HCEC 1CT (cell line): ENCODE results near the gene PIH1D1.

Experiments used
- DNase-seq: peaks from one replicate; pipeline ENCODE4 v3.0.0-alpha.2; 2017

The PIH1D1 gene

GRCh38 chr19:49451430-49452181, at the start of gene PIH1D1:
PIH1D1 (minus strand) TSS chr19:49451814; CDS start chr19:49451574, 240 bp downstream.
- peak; percentile 100 for DNase-seq

- no peak for DNase-seq
These were observed 47.5 kb upstream of the PIH1D1 start for GRCh38 chr19:49499030-49499670.

DNA sequence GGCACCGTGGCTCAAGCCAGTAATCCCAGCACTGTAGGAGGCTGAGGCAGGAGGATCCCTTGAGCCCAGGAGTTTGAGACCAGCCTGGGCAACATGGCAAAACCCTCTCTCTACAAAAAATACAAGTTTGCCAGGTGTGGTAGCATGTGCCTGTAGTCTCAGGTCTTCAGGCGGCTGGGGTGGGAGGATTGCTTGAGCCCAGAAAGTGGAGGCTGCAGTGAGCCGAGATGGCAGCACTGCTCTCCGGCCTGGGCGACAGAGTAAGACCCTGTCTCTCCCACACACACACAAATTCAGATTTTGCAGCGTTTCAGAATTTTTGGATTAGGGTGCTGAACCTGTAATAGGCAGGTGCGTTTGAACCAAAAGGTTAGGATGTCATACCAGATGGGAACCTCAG, 46.9 kb upstream of the PIH1D1 start:
- DNase-seq, result no peak

DNA sequence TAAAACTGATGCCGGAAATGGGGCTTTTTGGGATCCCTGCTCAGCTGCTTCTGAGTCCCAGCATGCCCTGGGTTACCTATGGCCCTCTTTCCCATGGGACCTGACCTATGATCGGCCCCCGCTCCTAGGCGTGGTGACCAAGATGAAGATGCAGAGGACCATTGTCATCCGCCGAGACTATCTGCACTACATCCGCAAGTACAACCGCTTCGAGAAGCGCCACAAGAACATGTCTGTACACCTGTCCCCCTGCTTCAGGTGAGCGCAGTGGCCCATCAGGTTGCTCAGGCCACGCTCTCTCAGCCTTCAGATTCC, 46.1 kb upstream of the PIH1D1 start:
- DNase-seq, result no peak

DNA sequence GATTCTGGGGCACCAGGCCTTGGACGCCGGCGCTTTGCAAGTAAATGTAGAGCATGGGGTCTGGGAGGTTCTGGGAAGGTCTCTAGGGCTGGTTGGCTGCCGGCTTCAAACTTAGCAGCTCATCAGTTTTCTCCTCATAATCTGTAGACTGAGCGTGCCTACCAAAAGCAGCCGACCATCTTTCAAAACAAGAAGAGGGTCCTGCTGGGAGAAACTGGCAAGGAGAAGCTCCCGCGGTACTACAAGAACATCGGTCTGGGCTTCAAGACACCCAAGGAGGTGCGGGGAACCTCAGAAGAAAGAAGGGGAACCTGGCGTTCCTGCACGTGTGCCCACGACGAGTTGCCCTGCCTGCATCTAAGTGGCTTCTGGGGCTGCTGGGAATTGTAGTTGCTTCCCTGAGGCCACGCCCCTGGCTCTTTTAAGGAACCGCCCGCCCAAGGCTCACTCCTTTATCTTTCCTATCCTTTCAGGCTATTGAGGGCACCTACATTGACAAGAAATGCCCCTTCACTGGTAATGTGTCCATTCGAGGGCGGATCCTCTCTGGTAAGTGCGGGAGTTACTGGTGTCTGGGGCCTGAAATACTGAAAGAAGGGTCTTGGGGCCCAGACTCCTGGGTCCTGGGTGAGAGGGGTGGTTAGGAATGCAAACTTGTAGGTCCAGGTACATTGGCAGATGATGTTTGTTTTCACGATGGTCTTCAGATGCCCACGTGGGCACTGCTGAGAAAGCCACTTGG, 45.6 kb upstream of the PIH1D1 start:
- peak; percentile 51 for DNase-seq

DNA sequence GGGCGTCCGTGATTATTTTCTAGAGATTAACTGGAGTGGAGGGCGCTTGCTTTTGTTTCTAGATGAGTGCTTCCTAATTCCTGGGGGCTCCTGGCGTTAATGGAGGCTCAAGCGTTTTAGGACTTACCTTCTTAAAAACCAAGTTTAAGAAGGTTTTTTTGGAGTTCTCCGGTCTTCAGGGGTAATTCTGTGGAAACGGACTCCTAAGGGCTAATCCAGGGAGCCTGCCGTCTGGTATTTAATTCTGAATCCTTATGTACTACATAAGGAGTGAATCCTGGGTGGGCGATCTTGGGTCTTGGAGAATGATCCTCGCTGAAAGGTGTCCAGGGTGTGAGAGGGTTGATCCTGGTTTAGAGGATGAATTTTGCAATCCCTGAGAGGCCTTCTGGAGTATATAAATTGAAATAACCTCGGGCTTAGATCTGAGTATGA, 45.0 kb upstream of the PIH1D1 start:
- no peak for DNase-seq

DNA sequence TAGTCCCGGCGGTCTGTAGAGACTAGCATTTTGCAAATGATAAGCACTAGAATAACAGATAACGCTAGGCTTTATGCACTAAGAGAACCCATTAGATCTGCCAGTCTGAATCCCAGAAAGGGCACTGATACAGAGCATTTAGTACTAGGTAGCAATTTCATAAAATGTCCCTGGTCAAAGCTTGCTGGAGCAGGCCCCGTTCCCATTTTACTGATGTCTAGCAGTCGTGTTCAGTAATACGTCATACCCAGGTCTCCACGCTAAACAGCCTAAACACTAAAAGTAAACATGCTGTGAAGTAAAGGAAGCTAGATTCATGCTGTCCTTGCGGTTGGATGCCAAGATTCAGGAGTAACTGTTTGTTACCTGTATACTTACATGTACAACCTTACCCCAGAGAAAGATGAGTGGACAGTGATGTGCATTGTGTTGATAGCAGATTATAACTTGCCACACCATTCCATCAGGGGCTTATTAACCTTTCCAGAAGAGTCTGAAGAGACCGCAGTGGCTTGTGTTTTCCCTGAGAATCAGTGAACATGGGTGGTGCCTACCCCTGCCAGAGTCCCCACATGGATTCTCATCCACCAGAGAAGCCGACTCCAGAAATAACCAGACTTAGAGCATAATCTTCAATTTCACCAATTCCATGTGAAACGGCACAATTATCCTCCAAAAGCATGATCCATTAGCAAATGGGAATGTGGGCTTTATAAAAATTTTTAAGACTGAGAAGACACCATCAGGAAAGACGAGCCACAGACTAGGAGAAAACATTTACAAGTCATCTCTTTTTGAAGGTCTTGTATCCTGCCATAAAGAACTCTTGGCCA, 41.2 kb upstream of the PIH1D1 start:
- peak; percentile 32 for DNase-seq

DNA sequence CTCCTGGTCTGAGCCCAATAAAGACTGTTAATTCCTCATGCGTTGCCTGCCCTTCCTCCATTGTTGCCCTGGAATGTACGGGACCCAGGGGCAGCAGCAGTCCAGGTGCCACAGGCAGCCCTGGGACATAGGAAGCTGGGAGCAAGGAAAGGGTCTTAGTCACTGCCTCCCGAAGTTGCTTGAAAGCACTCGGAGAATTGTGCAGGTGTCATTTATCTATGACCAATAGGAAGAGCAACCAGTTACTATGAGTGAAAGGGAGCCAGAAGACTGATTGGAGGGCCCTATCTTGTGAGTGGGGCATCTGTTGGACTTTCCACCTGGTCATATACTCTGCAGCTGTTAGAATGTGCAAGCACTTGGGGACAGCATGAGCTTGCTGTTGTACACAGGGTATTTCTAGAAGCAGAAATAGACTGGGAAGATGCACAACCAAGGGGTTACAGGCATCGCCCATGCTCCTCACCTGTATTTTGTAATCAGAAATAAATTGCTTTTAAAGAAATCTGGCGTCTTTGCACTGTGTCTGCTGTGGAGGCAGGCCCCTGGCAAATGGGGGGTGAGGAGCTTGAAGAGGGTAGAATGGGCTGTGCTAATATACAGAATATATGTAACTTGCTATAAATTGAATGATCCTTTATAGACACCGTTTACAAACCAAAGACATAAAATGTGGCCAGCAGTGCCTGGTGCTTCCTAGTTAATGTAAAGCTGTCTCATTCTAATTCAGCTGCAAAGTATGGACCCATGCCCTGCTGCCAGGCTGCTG, 40.4 kb upstream of the PIH1D1 start:
- DNase-seq, result no peak

DNA sequence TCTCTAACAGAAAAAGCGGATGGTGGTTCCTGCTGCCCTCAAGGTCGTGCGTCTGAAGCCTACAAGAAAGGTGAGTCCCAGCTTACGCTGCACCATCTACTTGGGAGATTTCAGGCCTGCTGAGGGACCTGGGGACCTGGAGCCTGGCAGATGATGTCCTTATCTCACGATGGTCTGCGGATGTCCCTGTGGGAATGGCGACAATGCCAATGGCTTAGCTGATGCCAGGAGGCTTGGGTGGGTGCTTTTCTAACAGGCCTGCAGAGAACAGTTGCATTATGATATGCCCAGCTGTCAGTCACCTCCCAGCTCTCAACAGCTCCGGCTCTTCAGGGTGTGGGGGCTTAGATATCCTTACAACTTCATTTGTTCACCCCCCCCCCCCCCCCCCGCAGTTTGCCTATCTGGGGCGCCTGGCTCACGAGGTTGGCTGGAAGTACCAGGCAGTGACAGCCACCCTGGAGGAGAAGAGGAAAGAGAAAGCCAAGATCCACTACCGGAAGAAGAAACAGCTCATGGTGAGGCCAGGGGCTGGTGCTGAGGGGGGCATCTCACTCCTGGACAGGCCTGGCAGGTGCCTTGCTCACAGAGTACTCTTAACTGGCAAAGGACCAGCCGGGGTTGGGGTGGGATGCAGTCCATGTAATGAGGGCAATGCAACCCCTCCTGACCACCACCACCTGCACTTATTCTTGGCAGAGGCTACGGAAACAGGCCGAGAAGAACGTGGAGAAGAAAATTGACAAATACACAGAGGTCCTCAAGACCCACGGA, 39.6 kb upstream of the PIH1D1 start:
- DNase-seq, result no peak

- no peak for DNase-seq
These were observed 38.8 kb upstream of the PIH1D1 start for GRCh38 chr19:49490287-49491029.

DNA sequence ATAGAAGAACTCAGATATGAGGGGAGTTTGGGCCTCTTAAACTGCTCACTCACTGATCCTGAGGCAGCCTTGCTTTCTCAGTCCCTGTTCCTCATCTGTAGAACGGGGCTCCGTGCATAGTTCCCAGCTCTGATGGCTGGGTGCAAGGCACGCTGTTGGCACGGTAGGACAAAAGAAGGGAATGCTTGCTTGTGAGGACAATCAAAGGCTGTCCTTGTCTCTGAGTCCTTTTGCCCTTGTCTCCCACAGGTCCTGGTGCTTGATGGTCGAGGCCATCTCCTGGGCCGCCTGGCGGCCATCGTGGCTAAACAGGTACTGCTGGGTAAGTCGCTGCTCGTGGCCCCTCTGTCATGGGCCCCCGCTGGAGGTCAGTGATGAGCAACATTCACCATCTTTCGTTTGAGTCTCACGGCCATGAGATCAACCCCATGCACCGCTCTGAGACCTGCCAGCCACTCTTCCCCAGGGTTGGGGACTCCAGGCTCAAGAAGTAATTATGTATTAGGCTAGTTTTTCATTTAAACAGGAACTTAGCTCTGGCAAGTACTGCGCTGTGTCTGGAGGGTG, 38.1 kb upstream of the PIH1D1 start:
- DNase-seq, result no peak

DNA sequence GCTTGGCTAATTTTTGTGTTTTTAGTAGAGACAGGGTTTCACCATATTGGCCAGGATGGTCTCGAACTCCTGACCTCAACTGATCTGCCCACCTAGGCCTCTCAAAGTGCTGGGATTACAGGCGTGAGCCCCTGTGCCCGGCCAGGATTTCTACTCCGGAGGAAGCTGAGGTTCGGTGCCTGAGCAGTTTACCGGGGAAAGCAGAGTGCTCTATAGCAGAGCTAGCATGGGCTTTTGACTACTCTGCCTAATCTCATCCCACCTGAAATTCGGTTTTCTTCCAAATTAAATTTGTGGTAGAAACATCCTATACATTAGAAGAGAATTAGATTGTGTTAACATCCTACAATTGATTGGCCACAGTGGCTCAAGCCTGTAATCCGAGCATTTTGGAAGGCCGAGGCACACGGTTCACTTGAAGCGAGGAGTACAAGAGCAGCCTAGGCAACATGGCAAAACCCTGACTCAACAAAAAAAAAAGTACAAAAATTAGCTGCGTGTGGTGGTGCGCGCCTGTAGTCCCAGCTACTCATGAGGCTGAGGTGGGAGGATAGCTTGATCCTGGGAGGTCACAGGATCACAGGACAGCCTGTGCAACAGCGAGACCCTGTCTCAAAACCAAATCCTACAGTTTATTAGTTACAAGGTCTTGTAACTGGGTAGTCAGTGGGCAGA, 37.4 kb upstream of the PIH1D1 start:
- no peak for DNase-seq

DNA sequence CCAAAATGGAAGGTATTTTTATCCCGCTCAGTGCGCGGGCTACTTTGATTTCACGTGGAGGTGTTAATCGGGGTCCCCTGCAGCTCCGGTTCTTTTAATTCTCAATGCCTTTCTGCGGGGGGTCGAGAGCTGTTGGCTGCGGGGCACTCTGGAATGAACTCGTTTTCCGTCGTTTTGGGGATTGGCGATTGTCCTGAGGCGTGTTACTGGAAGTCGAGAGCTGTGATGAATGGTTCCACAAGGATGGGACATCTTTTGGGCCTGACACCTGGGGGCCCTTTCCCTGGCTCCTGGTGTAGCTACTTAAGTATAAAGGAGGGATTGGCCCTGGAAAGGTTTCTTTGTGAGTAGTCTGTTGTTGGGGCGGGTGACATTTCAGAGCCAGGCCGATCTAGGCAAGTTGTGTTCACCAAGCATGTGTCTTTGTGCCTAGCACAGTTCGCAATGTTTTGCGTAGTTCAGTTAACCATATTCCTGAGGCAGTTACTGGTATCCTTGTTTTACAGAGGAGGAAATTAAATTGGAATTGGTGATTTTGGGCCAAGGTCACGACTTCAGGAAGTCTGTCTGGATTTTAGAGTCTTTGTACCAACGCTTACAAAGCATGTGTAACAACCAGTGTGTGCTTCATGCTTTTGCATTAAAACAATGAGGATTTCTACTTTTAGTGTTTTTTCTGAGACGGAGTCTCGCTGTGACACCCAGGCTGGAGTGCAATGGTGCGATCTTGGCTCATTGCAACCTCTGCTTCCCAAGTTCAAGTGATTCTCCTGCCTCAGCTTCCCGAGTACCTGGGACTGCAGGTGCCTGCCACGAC, 36.6 kb upstream of the PIH1D1 start:
- no peak for DNase-seq

GRCh38 chr19:49487277-49488045, 35.8 kb upstream of the PIH1D1 start, which contains the start of gene RPL13A:
RPL13A (plus strand) TSS chr19:49487608; CDS start chr19:49487630, 22 bp downstream.
- DNase-seq, result peak; percentile 98

GRCh38 chr19:49486710-49487276, 35.2 kb upstream of the PIH1D1 start:
- DNase-seq, result no peak

GRCh38 chr19:49486232-49486631, 34.6 kb upstream of the PIH1D1 start:
- no peak for DNase-seq

DNA sequence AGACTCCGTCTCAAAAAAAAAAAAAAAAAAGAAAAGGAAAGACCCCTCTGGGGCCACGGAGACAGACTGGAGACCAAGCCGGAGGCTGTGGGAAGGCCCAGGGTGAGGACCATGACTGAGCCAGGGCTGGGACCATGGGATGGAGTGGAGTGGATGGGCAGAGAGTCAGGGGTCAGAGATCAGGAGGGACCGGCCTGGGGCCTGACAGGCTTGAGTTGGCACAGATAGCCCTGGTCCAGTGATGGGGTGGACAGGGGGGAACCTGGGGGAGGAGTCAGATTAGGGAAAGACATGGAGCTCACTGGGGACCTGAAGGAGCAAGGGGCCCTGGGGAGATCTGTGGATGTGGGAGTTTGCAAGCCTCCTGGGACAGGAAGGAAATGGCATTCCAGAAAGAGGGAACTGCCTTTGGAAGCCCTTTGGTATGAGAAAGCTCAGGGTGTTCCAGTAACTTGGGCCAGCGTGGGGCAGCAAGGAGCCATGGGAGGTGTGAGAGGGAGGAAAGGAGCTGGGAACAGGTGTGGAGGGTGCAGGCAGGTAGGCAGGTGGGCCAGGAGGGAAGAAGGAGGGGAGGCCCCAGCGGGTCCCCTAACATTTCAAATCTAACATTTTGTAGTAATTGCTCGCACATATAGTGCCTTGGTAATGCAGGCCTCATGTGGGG, 29.5 kb upstream of the PIH1D1 start:
- DNase-seq, result no peak
